ENCODE data around the gene NFAT5. TPM values are rescaled to one million over a fixed set of nuclear protein-coding genes. Genes with fewer than 3 reads are reported as not detected.

Gene NFAT5
- total RNA-seq, 2 experiments from 2014 or later = 6.7 to 29.7 TPM

- no peaks in the 10 kb centered on the region for H4K20me1 ChIP-seq (ENCODE audit: insufficient read depth, low read length)
- peak overlapping the region; percentile 90 for H3K4me2 ChIP-seq (ENCODE audit: low read length)
- H3K9me3 ChIP-seq (ENCODE audit: low read length) = no peaks in the 10 kb centered on the region
- H3K36me3 ChIP-seq (ENCODE audit: insufficient read depth, low read length) = no peaks in the 10 kb centered on the region
- ChIA-PET POLR2A (interaction anchor here (1.0 kb wide), 1 partner anchor 29 kb away, joined by 3 read pairs; no protein-coding TSS in a partner anchor), CTCF (ENCODE audit: unreplicated experiment) (no interaction called here)
- peak; percentile 64 for DNase-seq (ENCODE audit: low spot score)
- intact Hi-C loops (cut with micrococcal nuclease; ENCODE audit: unreplicated experiment) = loop anchor here (2.0 to 10.0 kb wide), 3 partner anchors 142 to 958 kb away; partner anchors contain the start of genes COG4, CYB5B, PDF and SF3B3
- BruUV-seq (replicated peaks) = no TSS peak
- H3K4me3 ChIP-seq (ENCODE audit: low read depth, low read length, poor library complexity, severe bottlenecking) = peak overlapping the region; percentile 98
- H3K79me2 ChIP-seq (ENCODE audit: insufficient read depth, low read depth, low read length) = peaks cover 66% of the 10 kb centered on the region
- H3K4me1 ChIP-seq (ENCODE audit: insufficient read depth, low read length, poor library complexity, severe bottlenecking) = peaks cover 41% of the 10 kb centered on the region
- peak overlapping the region; percentile 65; the same call in 1 of the 2 replicates for H2AFZ ChIP-seq (ENCODE audit: low read length)
- peak overlapping the region; percentile 65 for H3K27ac ChIP-seq (ENCODE audit: low read depth, low read length, poor library complexity, severe bottlenecking)
- TF ChIP-seq CTCF (conservative IDR thresholded peaks at IDR 0.05; ENCODE audit: low read length) (no peak), EZH2phosphoT487 (IDR thresholded peaks at IDR 0.05; ENCODE audit: borderline replicate concordance, low read depth, low read length) (no peak)
- no peaks in the 10 kb centered on the region for H3K9me2 ChIP-seq (ENCODE audit: insufficient read depth, low read length)
These were observed 644 bp downstream of the NFAT5 start for GRCh38 chr16:69566240-69566980.

DNA sequence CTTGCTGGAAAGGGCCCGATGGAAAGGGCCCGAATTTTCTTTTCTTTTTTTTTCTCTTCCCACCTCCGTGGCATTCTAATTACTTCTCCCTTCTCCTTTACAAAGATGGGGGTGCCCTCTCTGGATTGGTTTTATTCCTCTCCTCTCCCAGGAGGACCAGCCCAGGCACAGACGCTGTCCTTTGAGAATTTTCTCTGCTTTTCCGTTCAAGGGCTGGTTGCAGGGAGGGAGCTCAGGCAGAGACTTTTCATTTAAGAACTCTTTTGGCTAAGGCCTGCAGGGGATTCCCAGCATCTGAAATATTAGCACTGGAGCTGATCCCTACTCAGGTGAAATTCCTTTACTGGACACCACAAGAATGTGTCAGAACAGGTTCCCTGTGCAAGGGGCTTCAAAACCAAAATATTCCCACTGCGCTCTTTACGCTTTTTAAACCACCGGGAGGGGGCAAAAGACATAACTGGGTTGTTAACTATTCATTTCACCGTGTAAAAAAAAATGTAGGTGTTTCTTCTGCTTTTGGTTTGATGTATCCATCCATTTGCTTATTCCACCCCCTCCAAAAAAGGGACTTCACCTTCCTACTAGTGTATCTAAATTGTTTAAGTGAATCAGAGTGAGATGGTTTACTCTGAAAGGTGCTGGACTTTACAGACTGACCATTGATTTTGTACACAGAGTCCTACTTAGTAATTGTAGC, 1.4 kb downstream of the NFAT5 start:
- H3K9me3 ChIP-seq (ENCODE audit: low read length) = no peaks in the 10 kb centered on the region
- CTCF ChIA-PET (ENCODE audit: unreplicated experiment) = no interaction called here
- peak overlapping the region; percentile 90 for H3K4me2 ChIP-seq (ENCODE audit: low read length)
- no peaks in the 10 kb centered on the region for H3K9me2 ChIP-seq (ENCODE audit: insufficient read depth, low read length)
- H2AFZ ChIP-seq (ENCODE audit: low read length) = peak overlapping the region; percentile 65; the same call in 1 of the 2 replicates
- TF ChIP-seq EZH2phosphoT487 (IDR thresholded peaks at IDR 0.05; ENCODE audit: borderline replicate concordance, low read depth, low read length) (no peak), CTCF (conservative IDR thresholded peaks at IDR 0.05; ENCODE audit: low read length) (peak; percentile 68)
- peaks cover 41% of the 10 kb centered on the region for H3K4me1 ChIP-seq (ENCODE audit: insufficient read depth, low read length, poor library complexity, severe bottlenecking)
- peak overlapping the region; percentile 98 for H3K4me3 ChIP-seq (ENCODE audit: low read depth, low read length, poor library complexity, severe bottlenecking)
- peak overlapping the region; percentile 65 for H3K27ac ChIP-seq (ENCODE audit: low read depth, low read length, poor library complexity, severe bottlenecking)
- BruUV-seq (replicated peaks) = TSS peak; percentile 27
- peak; percentile 54 for DNase-seq (ENCODE audit: low spot score)
- intact Hi-C loops (cut with micrococcal nuclease; ENCODE audit: unreplicated experiment) = loop anchor here (2.0 to 10.0 kb wide), 3 partner anchors 142 to 958 kb away; partner anchors contain the start of genes COG4, CYB5B, PDF and SF3B3
- H3K79me2 ChIP-seq (ENCODE audit: insufficient read depth, low read depth, low read length) = peaks cover 70% of the 10 kb centered on the region
- H3K36me3 ChIP-seq (ENCODE audit: insufficient read depth, low read length) = no peaks in the 10 kb centered on the region
- H4K20me1 ChIP-seq (ENCODE audit: insufficient read depth, low read length) = no peaks in the 10 kb centered on the region
- POLR2A ChIA-PET = interaction anchor here (1.0 kb wide), 1 partner anchor 30 kb away, joined by 3 read pairs; no protein-coding TSS in a partner anchor
